Ramos (cell line): ENCODE measurements around the gene SMARCC1.

Source experiments
- in situ Hi-C: fragments of 300-500 bp; cut with MboI; formaldehyde crosslinking; loops from one replicate; pipeline ENCODE4 v1.14.3; 2022; ENCODE audit warnings: low sequenced_read_pairs; ENCODE audit not compliant: unreplicated experiment

SMARCC1 gene

DNA sequence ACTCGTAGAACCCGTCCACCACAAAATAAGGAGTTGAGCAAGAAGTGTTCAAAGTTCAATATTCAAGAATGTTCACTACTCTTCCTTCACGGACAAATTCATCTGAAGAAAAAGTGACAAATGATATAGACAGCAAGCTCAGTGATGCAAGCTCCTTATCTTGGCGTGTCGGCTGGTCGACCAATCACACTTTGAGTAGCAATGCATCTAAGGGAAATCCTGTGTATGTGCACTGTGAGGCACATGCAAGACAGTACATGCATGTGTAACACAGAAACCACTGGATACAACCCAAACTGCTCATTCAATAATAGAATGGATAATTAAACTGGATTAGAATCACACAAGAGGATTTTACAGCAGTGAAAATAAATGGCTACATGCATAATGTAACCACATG, 138.6 kb downstream of the SMARCC1 start:
- in situ Hi-C loops = no loop called here

DNA sequence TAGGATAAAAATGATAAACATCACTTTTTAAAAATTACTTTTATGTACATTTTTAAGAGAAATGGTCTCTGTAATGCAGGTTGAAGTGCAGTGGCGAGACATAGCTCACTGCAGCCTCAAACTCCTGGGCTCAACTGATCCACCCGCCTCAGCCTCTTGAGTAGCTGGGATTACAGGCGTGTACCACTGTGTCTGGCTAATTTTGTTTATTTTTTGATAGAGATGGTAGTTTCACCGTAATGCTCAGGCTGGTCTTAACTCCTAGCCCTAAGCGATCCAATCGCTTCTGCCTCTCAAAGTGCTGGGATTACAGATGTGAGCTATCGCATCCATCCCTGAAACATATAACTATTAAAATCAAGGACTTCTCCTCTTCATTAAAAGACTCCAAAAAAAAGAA, 140.0 kb downstream of the SMARCC1 start:
- in situ Hi-C loops = no loop called here

DNA sequence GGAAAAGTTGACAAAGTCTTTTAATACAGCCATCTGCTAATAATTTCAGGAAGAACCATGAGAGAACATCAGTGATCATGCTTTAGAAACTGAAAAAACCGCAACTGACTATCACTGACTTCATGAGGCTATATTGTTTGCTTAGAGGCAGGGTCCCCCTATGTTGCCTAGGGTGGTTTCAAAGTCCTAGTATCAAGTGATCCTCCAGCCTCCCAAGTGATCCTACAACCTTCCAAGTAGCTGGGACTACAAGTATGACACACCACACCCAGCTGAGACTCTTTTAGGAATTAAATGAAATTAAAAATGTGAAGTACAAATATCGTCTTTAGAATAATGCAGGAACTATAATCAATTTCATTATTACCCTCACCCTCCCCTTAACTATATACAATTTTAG, 144.8 kb downstream of the SMARCC1 start:
- in situ Hi-C loops = no loop called here

DNA sequence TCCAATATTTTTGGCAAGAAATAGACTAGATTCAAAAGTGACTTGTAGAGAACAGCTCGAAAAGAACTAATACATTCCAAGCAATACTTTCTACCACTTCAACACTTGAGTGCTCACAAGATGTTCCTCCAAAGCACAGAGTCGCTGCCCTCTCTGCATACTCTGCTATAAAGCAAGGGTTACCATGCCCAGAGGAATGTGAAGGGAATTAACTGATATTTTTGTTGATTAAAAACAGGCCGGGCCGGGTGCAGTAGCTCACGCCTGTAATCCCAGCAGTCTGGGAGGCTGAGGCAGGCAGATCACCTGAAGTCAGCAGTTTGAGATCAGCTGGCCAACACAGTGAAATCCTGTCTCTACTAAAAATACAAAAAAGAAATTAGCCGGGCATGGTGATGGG, 145.5 kb downstream of the SMARCC1 start:
- in situ Hi-C loops = no loop called here

DNA sequence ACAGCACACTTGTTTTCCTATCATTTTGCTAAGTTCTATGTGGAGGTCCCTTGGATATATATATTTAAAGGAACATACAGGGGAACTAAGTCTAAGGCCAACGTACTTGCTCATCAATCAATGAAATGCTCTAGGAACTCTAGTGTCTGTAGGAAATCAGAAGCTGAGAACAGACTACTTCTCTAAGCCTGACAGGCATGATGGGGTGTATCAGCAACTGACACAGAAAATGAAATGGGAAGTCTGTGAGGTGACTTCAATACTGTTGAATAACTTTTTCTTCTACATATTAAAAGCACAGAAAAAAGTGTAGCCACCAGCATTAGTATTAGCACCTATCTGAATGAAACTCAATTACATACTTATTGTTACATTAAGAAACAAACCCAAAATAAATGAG, 146.2 kb downstream of the SMARCC1 start:
- in situ Hi-C loops = no loop called here

DNA sequence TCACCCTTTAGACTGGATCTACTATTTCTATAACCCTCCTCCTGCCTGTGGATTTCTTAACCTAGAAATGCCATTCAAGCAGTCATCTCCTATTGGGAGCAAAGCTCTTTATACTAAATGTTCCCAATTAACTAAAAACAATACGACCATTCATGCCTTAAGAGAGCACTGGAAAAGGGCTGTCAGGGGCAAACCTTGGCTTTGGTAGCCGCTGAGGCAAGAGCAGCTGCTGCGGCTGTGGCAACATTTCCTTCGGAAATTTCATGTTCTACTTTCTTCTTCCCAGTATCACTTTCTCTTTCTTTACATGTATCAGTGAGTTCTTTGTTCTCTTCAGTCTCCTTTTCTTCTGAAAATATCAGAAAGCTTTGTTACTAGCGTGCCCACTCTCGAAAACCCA, 146.7 kb downstream of the SMARCC1 start:
- in situ Hi-C loops = no loop called here

DNA sequence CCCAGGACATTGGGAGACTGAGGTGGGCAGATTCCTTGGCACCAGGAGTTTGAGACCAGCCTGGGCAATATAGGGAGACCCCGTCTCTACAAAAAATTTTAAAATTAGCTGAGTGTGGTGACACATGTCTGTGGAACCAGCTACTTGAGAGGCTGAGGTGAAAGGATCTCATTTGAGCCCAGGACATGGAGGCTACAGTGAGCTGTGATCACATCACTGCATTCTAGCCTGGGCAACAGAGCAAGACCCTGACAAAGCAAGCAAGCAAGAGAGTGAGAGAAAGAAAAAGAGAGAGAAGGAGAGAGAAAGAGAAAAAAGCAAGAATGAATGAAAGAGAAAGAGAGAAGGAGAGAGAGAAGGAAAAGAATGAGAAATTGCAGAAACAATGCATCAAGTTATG, 150.9 kb downstream of the SMARCC1 start:
- in situ Hi-C loops = no loop called here

DNA sequence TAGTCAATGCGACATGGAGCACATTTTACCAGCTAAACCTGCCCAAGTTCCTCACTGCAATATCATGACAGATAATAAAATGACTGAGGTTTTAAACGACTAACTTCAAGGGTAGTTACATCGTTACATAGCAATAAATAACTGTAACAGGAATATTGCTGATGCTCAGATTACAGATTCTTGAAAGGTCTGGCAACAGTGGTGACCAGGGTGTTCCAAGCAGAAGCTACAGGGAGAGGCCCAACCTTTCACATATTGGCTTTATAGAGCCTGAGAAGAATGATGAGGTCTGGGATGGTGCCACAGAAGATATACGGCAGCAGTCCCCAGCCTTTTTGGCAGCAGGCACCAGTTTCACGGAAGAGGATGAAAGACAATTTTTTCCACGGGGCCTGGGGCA, 151.9 kb downstream of the SMARCC1 start:
- in situ Hi-C loops = no loop called here

DNA sequence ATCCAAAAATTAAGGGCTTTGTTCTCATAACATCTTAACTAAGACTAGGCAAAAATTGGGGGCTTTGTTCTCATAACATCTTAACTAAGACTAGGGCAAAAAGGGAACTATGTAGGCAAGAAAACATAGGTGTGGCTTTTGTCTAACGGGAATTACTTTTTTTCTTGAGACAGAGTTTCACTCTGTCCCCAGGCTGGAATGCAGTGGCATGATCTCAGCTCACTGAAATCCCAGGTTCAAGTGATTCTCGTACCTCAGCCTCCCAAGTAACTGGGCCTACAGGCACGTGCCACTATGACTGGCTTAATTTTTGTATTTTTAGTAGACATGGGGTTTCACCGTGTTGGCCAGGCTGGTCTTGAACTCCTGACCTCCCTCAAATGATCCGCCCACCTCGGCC, 153.3 kb downstream of the SMARCC1 start:
- in situ Hi-C loops = no loop called here

DNA sequence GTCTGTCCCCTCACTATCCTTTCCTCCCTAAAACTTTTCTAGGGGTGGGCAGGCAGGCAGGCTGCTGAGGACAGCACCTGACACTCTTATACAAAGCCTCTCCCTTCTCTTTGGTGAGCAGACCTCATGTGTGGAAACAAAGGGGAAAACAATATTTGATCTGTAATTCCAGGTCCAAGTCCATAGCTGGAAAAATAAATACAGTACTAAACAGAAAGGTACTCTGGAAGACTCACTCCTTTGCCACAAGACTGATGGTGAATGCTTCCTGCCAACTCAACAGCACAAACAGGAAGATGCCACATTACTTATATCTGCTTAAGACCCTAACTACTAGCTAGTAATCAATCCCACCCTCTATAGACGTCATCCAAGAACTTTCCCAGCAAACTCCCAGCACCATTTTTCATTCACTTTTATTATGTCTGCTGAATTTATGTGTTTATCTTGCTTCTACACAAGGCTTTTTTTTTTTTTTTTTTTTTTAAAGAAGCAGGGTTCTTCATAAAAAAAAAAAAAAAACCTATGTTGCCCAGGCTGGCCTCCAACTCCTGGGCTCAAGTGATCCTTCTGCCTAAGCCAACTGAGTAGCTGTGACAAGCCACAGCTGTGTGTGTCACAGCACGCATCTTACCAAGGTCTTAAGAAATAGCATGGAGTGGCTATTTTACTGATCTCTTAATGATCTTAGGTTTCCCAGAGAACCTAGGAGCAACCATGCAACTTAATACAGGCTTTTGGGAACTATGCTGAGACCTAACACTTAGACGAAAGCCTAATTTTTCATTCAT, 158.8 kb downstream of the SMARCC1 start:
- in situ Hi-C loops = no loop called here

DNA sequence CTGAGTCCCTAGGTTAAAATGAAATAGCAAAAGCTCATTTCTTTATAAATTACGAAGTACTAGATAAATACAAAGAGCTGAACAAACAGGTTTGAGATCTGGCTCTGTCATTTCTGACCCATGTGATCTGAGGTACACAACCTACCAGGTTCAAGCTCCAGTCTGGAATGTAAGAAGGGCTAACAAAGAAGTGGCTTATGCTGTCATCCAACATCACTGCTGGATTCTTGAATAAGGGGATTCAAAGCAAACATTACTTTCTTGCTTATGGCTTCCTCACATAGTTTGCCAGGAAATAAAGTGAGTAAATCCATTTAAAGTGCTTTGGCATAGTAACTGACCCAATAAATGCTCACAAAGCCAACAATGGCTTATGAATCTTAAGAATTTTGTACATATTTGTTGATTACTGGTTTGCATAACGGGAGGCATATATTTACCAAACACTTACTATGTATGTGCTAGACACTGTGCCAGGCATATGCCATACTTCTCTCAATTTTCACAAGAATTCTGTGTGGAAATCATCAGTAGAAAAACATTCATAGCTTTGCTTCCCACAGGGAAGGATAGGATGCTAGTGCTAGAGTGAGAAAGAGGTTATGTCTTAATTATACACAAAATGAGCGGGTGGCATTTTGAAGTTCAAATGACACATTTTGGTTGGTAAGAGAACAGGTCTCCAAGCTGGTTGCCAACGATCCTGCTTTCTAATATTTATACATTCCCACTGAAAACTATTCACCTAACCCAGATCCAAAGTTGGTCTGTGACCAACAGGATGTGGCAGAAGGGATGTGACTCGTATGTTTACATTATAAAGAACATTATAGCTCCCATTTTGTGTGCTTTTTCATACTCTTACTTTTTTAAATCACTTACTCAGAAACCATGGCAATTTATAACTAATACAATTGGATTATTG, 164.3 kb downstream of the SMARCC1 start:
- in situ Hi-C loops = no loop called here

DNA sequence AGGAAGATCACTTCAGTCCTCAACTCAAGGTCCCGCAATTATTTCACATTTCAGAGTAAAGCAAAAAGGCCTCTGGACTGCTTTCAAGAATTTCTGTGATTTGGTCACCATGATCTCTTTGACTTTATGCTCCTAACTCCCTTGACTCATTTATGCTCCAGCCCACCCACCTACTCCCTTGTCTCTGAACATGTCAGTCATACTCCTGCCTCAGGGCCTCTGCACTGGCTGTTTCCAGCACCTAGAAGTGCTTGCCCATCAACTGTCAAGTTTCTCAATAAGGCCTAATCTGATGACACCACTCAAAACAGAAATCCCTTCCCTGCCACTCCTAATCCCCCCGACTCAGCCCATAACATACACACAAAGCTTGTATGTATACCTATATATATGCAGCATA, 166.9 kb downstream of the SMARCC1 start:
- in situ Hi-C loops = no loop called here

DNA sequence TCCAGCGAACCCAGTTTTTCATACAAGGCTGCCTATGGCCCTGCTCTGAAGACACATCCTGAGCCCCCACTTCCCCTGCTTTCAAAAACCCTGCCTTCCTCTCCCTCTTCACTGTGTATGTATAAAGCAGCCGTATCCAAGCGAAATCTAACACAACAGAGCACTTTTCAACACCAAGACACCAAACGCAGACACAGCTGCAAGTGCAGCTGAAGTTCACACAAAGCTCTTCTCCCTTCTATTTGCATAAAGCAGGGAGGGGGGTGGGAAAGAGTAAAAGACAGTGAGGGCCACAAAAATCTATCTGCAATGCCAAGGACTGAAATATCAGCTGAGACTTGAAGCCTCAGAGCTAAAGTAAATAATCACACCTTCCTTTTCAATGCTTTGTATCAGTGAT, 168.0 kb downstream of the SMARCC1 start:
- in situ Hi-C loops = no loop called here

DNA sequence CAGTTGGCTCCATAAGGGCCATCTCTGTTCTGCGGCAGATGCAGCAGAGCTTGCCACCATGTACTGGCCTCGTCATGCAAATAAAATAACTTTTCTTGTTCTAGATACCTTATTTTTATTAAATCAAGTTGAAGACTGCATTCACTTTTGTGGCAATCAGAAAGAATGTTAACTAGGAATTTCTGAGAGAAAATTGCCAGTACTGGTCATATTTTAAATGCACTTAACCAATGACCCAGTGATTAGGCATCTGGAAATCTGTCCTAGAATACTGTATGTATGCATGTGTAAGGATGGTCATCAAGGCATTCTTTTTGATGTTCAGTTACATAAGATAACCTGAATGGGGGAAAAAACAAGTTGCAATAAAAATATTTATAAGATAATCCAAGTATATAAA, 168.8 kb downstream of the SMARCC1 start:
- in situ Hi-C loops = no loop called here

DNA sequence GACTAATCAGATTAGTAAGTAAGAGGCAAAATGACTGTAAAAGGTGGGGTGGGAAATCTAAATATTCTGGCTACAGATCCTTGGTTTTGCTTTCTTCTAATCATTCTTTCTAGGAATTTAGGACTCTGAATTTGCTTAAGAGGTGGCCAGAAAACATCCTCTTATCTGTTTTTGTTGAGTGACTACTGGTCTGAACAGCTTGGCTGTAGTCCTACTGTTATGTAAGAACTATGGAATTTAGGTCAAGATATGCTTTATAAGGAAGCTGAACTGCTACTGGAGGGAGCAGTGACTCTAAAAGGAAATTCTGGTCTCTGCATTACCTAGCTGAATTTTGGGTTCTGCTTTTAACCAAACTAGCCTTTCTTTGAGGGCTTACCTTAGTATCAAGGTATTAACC, 169.5 kb downstream of the SMARCC1 start:
- in situ Hi-C loops = no loop called here

DNA sequence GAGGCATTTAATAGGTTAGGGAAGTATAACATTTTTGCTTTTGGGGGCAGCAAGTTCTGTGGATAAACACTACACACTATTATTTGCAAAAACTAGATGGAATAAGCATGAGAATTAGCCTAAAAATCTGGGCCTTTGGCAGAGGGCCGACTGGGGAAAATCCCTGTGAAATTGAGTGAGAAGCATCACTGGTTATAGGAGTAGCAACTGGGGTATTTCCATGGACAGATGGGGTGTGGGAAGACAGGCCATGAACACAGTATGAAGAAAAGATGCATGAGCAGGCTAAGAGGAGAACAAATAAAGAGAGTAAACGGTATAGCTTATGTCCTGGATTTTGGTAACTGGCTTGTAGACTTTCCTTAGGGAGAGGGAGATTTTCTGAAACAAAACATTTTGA, 170.1 kb downstream of the SMARCC1 start:
- in situ Hi-C loops = no loop called here

DNA sequence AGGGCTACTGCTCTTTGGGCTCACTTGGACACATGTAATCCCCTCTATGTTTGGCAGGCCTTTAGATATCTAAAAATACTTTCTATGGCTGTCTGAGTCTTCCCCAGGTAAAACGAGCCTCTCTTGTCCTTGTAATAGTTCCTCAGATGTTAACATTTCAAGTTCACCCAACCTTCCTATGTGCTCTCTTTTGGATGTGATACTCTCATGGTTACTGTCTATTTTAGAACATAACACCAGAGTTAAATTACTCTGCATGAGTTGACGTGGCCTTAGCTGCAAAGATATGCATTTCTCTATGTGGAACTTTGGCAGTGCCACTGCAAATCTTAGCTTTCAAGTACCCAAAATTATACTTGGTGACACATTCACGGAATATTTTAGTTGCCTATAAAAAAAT, 171.1 kb downstream of the SMARCC1 start:
- in situ Hi-C loops = no loop called here

DNA sequence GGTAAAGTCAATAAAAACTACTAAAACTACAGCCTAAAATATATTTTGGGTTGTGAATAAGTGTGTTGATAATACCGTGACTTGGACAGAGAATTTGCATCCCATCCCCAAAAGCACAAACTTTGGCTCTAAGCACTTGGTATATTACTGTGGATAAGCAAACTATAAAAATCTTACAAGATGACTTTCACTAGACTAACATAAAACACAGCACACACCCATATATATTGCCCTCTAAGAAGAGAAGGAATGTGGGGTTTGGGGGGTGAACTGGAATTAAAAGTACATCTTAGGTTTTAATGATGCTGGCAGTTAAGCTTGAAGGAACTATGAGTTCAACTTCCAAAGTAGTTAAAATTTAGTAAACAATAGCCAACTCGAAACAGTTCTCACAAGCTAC, 174.4 kb downstream of the SMARCC1 start:
- in situ Hi-C loops = no loop called here

DNA sequence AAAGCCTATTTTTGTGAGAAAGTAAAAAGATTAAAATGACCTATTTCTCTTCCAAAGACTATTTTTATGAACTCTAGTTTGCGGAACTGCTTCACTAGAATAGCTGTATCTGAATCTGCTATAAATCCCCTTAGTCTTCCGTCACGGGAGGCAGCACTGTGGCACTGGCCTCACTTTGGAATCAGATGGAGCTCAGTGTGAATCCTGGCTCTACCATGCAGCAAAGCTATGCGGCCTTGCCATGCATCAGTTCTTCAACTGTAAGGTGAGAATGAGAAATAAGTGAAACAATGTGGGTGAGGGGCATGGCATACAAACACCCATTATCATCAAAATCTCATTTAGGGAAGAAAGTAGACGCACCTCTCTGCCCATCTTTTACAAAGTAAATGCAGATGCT, 175.5 kb downstream of the SMARCC1 start:
- in situ Hi-C loops = no loop called here

DNA sequence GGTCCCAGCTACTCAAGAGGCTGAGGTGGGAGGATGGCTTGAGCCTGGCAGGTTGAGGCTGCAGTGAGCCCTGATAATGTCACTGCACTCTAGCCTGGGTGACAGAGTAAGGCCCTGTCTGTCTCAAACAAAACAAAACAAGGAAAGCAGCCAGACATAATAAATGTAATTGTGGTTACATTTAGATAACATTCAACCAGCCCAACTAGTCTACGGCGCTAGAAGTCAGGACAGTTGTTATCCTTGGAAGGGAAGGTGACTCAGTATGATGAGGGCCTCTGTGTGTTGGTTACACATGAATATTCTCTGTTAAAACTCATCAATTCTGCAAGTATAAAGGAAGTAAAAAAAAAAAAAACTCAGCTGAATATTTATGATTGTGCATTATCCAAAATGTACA, 176.0 kb downstream of the SMARCC1 start:
- in situ Hi-C loops = no loop called here

DNA sequence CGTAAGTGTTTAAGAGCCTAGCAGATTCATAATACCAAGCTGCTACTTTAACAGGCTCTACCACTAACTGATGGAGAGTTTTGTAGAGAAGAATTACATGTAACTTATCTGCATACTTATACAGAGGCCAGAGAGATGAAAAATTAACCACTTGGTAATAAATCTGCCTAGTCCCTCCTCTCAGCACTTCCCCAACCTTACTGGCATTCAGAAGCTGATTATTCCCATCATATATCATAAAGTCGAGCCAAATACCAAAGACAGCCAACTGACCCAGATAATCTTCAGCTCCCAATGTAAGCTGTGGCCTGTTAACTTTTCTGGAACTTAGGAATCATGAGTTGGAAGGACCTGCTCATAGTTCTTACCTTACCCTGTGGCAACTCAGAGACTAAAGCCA, 177.5 kb downstream of the SMARCC1 start:
- in situ Hi-C loops = no loop called here

DNA sequence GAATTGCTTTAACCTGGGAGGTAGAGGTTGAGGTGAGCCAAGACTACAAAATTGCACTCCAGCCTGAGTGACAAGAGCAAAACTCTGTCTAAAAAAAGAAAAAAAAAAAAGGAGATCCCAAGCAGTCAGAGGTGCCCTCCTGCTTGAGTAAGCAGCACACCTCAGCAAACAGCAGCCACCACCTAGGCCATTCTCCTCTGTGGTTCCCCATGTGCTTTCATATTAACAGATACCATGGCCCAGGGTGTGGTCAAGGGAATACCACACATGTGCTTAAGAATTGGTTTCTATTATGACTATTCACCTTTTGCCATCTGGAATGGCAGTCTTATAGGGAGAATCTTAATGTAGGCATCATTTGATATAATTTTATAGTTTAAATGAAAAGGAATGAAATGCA, 178.4 kb downstream of the SMARCC1 start:
- in situ Hi-C loops = no loop called here
